Activated T-cell treated with anti-CD3 and anti-CD28 coated beads for 48 hours (primary cell): ENCODE data around the gene CABP4.
"Not testable (repeated sequence)": the region's sequence is repeated elsewhere in the genome, so short reads cannot be mapped to it uniquely, and the experiment has no call there.

Experiments
- DNase-seq: peaks from one replicate; pipeline ENCODE4 v3.0.0-alpha.2; 2020; ENCODE audit warnings: low read depth

The CABP4 gene

GRCh38 chr11:67419325-67420049 is 35.7 kb upstream of the CABP4 start:
- DNase-seq: no peak

- DNase-seq: no peak
Measured at GRCh38 chr11:67420147-67420645, 35.0 kb upstream of the CABP4 start.

GRCh38 chr11:67420646-67421429 is 34.3 kb upstream of the CABP4 start:
- DNase-seq: peak; percentile 99

- no peak for DNase-seq
Measured at GRCh38 chr11:67421430-67422031, 33.6 kb upstream of the CABP4 start.

DNA sequence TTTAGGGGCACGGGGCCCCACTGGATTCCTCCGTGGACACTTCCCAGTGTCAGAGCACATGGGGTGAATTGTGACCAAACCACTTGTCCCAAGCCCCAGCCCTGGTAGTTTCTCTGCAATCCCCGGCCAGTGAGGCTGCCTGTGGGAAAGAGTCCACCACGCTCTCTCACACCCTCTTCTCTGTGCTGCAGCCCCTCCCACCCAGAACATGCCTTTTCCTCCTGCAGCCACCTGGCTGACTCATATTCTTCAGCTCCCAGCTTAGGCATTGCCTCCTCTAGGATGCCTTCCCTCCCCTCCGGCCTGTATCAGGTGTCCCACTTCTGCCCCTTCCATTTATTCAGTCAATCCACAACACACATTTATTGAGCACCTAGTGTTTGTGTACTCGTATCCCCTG is 32.3 kb upstream of the CABP4 start:
- DNase-seq: no peak

- no peak for DNase-seq
Measured at GRCh38 chr11:67423466-67423865, 31.7 kb upstream of the CABP4 start.

GRCh38 chr11:67423891-67424613 is 31.1 kb upstream of the CABP4 start:
- DNase-seq: no peak

DNA sequence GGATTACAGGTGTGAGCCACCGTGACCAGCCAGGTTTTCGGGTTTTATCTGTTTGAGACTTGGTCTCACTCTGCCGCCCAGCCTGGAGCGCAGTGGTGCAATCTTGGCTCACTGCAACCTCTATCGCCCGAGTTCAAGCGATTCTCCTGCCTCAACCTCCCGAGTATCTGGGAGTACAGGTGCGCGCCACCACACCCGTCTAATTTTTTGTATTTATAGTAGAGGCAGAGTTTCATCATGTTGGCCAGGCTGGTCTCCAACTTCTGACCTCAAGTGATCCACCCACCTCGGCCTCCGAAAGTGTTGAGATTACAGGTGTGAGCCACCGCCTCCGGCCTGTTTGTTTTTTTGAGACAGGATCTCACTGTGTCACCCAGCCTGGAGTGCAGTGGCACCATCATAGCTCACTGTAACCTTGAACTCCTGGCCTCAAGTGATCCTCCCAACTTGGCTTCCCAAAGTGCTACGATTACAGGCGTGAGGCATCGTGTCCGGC is 27.7 kb upstream of the CABP4 start:
- DNase-seq: not testable (repeated sequence)

GRCh38 chr11:67428052-67429001 is 26.8 kb upstream of the CABP4 start, which contains the start of gene RPS6KB2:
Gene RPS6KB2 (plus strand): TSS chr11:67428494. CDS start chr11:67428546, 52 bp downstream.
- peak; percentile 98 for DNase-seq

DNA sequence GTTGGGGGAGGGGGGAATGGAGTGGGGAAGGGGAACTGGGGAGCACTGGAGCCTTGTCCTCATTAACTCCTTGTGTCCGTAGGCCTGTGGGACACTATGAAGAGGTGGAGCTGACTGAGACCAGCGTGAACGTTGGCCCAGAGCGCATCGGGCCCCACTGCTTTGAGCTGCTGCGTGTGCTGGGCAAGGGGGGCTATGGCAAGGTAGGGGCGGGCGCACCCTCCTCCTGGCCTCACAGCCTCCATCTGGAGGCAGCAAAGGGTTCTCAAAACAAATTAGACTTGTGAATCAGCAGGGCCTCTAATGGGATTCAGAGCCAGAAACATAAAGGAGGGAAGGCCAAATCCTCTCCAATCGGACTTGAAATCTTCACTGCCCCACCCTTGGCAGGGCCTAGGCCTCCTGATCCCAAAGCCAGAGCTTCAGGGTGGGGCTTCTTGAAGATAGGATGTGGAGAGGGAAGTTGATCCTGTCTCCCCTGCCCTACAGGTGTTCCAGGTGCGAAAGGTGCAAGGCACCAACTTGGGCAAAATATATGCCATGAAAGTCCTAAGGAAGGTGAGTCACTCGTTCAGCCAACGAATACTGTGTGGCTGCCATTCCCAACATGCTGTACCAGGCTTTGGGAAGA is 26.0 kb upstream of the CABP4 start:
- DNase-seq: no peak

GRCh38 chr11:67429722-67430121 is 25.4 kb upstream of the CABP4 start:
- DNase-seq: no peak

DNA sequence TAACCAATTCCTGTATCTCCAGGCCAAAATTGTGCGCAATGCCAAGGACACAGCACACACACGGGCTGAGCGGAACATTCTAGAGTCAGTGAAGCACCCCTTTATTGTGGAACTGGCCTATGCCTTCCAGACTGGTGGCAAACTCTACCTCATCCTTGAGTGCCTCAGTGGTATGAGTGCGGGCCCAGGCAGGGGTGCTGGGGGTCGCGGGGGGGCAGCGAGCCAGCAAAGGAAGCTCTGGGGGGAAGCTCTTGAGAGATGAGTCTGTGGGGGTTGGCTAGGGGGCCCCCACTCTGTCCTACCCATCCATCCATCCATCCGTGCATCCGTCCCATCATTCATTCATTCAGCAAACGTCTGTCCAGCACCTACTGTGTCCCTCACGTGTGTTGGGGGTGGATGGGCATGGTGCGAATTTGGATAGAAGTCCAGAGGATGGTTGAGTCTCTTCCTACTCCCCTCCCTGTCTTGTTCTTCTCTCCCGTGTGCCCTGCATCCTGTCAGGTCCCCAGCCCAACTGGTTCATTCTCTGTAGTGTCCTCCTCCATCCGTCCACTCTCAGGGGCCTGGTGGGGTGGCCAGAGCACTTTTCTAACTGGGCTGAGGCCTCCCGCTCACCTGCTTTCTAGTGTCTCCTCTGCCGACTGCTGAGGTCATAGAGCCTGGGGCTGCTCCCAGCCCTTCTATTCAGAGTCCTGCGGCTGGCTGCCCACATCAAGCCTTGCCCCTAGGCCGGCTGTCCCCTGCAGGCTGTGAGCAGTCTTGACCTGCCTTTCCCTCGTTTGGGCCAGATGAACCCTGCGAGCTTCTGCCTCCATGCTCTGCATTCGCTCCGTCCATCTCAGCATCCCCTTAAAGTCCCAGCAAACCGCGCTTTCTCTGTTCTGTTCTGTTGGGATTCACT is 23.6 kb upstream of the CABP4 start:
- no peak for DNase-seq

GRCh38 chr11:67432655-67433349 is 22.4 kb upstream of the CABP4 start:
- no peak for DNase-seq

GRCh38 chr11:67433536-67434394 is 21.4 kb upstream of the CABP4 start:
- no peak for DNase-seq

- no peak for DNase-seq
Measured at GRCh38 chr11:67434395-67434881, 20.7 kb upstream of the CABP4 start.

- no peak for DNase-seq
Measured at GRCh38 chr11:67435031-67435726, 20.0 kb upstream of the CABP4 start.
